Ovary (tissue), 3 donors: ENCODE results near the gene ATP5PF.

ENCODE experiments used
- CTCF ChIP-seq, 3 donors: fragments of 450-650 bp in 2 of 3; fragments of 200-600 bp in 1 of 3; IDR thresholded peaks; one replicate each; pipeline versions ENCODE4 v1.5.1 to v1.8.0; 2016 to 2022; ENCODE audit warnings: antibody characterized with exemption in 3 of 3, mild to moderate bottlenecking in 1 of 3
- EP300 ChIP-seq: sonication (generic); formaldehyde crosslinking; IDR thresholded peaks from one replicate; pipeline ENCODE4 v1.6.1; 2017; ENCODE audit warnings: antibody characterized with exemption
- POLR2A ChIP-seq: fragments of 450-650 bp; IDR thresholded peaks from one replicate; pipeline ENCODE4 v1.6.1; 2017; ENCODE audit warnings: antibody characterized with exemption, mild to moderate bottlenecking, moderate library complexity
- donor health status: DM: no; HTN: no; CAD: no.

DNA sequence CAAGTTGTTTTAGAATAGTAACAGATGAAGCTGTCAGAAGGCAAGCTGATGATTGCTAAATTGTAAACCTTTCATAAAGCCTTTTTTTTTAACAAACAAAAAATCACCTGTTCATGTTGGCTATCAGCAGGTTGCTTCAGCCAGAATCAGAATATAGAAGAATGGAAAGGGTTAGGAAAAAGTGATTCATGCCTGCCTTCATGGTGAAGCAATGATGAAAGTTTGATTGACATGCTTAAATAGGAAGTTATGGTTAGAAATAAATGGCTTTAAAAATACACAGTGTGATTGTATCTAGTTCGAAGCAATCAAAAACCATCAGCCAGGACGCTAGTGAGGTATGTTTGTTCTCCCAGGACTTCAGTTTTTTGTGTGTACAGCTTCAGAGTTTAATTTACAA, 38.0 kb upstream of the ATP5PF start:
- TF ChIP-seq POLR2A, result no peak
- TF ChIP-seq CTCF (IDR thresholded peaks at IDR 0.05), result no peak
- no peak for TF ChIP-seq EP300
